SW 1271 (cell line): ENCODE measurements around the gene CADM2.
"Not testable (repeated sequence)": the region's sequence is repeated elsewhere in the genome, so short reads cannot be mapped to it uniquely, and the experiment has no call there.

Experiments
- DNase-seq, 2 experiments: peaks; one replicate each; lab custom pipeline; 2025; lab: John Stamatoyannopoulos, UW

CADM2 gene

DNA sequence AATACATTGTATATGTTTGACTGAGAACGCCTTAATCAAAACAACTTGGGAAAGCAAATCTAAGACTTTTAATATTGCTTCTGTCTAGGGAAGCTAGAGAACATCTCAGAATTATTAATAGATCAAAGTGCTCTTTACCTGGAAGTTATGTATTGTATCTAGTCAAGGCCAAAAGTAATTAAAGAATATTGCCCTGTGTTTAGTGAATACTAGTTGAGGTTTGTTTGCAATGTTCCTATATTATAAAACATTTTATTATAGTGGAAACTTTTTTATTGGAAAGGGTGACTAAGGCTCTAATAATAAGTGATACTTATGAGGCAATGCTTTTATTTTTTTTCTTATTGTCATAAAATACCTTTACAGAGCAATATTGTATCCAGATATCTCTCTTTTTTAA, 118.2 kb downstream of the CADM2 start:
- no peak for DNase-seq

DNA sequence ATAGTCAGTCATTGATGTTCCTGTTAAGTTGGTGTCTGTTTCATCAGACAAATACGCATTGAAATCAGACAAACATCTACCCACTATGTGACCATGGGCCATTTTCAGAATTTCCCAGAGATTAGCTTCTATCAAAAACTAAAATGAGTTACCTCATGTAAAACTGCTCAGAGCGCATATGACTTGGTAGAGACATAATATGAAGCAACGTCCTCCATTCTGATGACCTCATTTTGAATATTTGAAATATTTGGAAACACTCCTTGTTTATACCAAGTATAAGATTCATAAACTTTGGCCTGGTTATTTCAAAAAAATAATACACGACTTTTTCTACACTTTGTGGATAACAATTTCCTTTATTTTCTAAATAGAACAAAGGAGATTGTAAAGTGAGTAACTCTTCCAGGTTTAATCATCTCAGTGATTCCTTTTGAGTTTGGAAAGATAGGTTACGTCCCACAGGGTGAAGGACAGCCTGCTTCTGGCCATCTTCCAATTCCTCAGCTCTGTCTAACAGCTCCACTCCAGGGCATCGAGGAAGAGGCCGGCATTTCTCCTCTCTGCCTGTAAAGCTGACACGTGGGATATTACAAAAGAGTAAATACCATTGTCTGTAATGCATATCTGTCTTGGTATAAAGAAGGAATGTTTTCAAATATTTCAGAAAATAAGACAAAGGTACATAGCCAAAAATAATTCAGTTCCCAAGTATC, 122.6 kb downstream of the CADM2 start:
- DNase-seq, result no peak

DNA sequence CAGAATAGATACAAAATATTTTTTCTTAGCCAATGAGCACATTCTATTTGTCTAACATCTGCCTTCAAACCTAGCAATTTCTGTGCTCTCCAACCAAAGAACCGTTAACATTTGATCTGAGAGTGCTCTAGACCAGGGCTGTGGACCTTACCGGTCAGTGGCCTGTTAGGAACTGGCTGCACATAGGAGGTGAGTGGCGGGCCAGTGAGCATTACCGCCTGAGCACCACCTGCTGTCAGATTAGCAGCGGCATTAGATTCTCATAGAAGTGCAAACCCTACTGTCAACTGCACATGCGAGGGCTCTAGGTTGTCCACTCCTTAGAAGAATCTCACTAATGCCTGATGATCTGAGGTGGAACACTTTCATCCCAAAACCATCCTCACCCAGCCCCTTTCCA, 131.7 kb downstream of the CADM2 start:
- no peak for DNase-seq

DNA sequence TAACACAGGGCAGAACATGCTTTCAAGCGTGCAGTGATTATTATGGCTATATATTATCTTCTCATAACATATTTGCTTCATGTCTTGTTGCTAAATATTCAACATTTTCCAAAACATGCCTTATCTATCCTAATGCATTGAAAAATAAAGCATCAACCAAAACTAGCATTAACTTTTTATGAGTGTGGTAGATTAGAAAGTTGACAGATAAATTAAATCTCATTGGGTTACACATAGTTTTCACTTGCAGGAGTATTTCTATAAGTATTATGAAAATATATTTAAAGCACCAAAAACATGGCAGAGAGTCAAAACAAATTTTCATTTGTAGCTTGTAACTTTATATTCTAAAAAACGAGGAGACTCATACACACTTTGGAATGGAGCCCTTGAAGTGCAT, 141.5 kb downstream of the CADM2 start:
- DNase-seq, result no peak

DNA sequence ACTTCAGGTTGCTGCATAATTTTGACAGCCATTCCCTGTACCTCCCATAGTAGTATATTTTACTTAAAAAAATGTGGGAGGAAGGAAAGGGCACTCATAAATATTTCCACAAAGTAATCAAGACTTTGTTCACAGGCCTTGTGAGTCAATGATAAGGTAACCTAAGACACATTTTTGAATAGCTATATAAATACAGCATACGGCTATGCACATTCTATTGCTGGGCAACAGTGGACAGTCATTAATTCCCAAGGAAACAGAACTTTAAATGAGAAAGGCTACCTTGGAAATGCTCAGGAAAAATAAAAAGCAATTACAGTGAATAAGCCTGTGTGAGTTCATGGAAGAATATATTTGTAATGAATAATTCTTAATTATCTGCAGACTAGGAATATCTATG, 144.0 kb downstream of the CADM2 start:
- no peak for DNase-seq

DNA sequence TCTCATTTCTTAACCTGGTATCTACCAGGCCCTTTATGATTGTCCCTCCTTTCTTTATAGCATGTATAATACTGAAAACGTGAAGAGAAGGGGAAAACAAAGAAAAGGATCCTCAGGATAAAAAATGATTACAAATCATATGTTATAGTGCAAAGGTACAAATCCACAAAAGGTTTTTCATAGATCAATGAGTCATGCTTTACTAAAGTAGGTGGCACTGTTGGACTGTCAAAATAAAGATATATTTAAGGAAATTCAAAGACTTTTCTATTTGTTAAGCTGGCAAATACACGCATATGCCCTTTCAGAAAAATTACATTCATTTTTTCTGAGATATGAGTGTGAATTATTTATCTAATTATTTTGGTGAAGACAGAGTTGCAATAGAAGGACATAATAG, 151.6 kb downstream of the CADM2 start:
- DNase-seq, result no peak

DNA sequence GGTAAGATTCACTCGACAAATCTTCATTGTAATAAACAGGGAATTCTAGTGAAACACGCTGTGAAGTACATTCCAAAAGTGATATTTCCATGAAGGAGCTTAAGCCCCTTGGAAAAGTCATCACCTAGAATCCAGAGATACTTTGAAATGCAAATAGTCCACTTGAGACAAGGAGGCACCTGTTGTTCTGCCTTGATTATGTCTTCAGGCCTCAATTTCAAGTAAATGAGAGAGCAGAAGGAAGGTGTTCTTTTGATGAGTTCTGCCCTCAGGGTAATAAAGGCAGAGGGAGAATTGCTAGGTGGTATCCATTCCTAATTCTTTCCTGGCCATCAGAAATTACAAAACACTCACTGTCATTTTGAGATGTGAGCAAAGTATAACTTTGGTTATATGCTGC, 162.1 kb downstream of the CADM2 start:
- no peak for DNase-seq

DNA sequence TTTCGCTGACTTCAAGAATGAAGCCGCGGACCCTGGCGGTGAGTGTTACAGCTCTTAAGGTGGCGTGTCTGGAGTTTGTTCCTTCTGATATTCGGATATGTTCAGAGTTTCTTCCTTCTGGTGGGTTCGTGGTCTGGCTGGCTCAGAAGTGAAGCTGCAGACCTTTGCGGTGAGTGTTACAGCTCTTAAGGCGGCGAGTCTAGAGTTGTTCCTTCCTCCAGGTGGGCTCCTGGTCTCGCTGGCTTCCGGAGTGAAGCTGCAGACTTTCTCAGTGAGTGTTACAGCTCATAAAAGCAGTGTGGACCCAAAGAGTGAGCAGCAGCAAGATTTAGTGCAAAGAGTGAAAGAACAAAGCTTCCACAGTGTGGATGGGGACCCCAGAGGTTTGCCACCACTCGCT, 174.1 kb downstream of the CADM2 start:
- not testable (repeated sequence) for DNase-seq

DNA sequence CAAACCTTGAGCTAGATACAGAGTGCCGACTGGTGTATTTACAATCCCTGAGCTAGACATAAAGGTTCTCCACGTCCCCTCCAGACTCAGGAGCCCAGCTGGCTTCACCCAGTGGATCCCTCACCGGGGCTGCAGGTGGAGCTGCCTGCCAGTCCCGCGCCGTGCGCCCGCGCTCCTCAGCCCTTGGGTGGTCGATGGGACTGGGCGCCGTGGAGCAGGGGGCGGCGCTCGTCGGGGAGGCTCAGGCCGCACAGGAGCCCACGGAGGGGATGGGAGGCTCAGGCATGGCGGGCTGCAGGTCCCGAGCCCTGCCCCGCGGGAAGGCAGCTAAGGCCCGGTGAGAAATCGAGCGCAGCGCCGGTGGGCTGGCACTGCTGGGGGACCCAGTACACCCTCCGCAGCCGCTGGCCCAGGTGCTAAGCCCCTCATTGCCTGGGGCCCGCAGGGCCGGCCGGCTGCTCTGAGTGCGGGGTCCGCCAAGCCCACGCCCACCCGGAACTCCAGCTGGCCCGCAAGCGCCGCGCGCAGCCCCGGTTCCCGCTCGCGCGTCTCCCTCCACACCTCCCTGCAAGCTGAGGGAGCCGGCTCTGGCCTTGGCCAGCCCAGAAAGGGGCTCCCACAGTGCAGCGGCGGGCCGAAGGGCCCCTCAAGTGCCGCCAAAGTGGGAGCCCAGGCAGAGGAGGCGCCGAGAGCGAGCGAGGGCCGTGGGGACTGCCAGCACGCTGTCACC, 175.1 kb downstream of the CADM2 start:
- DNase-seq, result not testable (repeated sequence)

DNA sequence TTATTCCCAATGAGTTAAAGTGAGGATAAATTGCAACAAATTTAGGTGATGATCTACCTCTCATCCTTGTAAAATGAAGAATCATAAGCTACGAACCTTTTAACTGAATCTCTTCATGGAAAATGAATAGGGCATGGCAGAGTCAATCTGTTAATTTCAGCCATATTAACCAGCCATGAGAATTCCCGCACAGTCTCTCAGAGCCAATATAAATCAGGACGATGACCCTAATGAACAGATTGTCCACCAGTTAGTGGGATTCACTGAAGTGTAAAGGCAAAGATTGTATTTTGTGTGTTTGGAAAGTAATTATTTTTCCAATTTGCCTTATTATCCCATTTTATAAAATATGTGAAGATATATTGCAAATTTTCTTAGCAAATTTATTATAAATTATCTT, 183.8 kb downstream of the CADM2 start:
- no peak for DNase-seq

DNA sequence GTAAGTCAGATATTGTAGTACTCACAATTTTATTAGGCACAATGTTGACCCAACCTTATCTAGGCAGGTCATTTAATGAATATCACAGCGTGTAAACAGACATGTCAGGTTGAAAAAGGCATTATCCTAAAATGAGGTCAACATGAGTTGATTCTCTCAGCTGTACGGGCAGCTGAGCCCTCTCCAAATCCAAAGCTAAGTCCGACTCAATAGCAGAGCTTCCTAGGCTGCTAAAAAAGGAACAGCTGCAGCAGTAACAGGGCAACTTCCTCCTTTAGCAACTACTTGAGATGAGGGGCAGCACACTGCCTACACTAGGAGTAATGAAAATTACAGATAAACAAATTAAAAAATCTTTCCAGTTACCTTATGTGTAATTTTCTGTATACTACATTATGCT, 189.2 kb downstream of the CADM2 start:
- no peak for DNase-seq

DNA sequence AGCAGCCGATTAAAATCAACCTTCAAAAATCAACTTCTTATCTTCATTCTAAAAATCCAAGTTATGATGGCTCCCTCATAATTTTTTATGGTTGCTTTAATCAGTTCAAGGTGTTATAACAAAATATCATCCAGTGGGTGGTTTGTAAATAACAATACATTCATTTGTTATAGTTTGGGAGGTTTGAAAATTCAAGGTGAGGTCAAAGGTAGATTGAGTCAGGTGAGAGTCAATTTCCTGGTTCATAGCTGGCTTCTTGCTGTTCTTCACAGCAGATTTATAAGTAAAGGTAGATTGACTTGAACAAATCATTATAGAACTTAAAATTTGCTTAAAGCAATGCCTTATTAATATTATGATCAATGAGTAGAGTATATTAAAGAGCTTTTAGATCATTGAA, 192.8 kb downstream of the CADM2 start:
- DNase-seq, result no peak

DNA sequence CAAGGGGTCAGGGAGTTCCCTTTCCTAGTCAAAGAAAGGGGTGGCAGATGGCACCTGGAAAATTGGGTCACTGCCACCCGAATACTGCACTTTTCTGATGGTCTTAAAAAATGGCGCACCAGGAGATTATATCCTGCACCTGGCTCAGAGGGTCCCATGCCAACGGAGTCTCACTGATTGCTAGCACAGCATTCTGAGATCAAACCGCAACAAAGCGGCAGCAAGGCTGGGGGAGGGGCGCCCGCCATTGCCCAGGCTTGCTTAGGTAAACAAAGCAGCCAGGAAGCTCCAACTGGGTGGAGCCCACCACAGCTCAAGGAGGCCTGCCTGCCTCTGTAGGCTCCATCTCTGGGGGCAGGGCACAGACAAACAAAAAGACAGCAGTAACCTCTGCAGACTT, 194.5 kb downstream of the CADM2 start:
- DNase-seq, result not testable (repeated sequence)

DNA sequence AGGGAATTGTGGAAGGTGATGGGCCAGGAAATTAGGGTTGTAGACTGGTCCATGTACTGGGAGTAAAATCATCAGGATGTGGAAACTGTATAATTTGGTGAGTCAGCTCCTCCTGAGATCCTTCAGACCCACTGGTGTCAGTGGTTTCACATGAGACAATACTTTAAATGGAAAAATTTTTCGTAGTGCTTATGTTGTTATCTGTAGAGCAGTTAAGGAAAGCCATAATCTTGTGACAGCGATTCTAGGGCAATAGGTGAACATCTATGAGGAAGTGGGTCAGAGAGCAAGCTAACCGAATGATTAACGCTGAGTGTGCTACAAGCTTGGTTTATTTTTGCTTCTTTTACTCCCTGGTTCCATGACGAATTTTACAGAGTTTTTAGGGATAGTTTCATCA, 200.6 kb downstream of the CADM2 start:
- DNase-seq, result no peak

DNA sequence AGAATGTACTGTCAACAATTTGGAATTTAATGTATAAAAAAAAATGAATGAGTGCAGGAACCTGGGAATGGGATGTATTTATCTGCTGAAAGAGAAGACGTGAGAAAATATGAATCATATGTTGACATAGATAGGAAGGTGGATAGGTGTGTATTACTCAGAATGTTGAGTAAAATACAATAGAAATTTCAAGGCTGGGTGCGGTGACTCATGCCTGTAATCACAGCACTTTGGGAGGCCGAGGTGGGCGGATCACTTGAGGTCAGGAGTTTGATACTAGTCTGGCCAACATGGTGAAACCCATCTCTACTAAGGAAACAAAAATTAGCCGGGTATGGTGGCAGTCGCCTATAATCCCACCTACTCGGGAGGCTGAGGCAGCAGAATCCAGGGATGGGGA, 202.8 kb downstream of the CADM2 start:
- DNase-seq, result no peak

DNA sequence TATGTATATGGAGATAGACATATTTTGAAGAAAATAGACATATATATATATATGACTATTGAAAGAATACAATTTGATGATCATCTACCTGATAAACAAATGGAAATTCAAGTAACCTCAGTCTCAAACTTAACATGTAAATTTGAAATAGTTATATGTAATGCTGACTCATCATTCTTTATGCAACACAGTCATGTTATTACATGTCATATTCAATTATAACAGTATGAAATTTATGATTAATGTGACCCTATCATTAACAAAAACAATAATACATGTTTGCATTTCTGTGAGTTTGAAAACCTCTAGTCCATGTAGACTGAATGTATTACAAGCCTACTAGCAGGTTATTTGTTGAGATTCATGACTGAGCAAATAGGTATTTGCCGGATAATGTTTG, 204.1 kb downstream of the CADM2 start:
- no peak for DNase-seq

DNA sequence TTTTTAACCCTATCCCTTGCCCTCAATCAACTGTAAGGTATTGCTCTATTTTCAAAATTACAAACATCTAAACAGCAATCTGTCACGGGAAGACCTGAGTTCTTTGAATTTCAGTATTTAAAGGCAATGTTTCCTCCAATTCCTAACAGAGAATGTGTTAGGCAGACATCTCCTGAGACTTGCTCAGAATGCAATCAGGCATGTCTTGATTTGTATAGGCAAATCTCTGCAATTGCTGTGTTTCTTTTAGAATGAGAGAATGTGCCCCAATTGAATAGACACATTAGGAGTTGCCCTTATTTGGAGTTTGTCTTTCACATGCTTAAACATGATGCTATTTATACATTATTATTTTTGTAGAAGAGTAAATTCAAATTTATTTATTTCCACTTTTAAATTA, 205.6 kb downstream of the CADM2 start:
- DNase-seq, result no peak

DNA sequence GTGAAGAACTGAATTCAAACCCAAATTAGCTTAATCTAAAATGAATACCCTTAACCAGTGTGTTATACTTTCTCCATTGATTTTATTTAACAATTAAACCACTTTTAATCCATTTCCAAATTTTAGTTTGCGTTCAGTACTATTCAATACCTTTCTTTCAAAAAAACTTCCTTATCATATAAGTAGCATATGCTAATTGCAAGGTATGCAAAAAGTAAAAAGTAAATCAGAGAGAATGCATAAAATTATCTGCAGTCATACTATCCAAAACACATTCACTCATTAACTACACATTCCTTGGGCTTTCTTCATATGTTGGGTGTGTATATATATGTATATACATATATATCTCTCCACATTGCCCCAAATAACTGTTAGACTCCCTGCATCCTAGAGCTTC, 208.8 kb downstream of the CADM2 start:
- DNase-seq, result no peak

DNA sequence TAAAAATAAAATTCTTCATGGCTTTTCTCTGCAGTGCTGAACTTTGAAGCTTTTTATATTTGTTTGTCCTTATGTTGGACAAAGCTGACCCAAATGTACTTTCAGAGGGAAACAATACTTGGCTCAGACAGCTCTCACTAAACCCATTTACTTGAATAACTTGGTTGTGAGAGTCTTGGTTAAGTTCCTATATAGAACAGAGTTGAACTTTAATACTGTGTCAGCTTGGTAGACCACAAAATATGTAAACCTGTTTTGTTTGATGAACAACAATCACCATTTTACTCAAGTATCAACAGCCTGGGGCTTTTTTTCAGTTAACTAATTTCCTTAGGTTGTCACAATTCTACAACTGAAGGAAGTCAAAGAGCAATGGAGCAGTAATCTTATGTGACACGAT, 211.9 kb downstream of the CADM2 start:
- no peak for DNase-seq

DNA sequence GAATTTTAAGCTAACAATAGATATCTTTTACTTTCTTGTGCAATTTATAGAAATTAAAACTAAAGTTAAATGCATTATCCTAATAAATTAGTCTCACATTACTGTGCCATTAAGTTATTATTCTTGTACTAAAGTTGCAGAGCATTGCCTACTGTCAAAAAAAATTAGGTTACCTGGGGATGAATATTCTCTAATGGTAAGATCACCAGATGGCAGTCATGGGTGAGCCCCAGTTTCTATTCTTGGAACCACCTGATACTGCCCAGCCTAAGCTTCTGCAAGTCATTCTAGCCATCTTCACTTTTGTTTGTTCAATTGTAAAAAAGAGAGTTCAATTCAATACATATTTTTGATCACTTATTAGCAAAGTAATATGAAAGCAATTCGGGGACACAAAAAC, 213.2 kb downstream of the CADM2 start:
- no peak for DNase-seq

DNA sequence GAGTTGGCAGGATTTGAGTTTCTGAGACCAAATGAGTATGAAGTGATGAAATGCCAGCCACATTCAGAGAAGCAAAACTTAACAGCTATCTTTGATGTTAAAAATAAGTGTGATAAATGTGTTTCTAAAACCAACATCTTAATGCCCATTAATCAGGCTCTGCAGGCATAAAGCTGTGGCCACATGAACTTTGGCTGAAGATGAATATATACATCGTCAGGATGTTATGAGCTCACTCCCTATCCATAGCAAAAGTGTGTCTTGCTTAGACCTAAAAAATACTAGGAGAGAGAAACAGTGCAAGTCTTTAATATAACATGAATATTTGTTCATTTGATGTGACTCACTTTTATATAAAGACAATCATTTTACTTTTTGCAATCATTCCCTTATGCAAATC, 218.0 kb downstream of the CADM2 start:
- no peak for DNase-seq

DNA sequence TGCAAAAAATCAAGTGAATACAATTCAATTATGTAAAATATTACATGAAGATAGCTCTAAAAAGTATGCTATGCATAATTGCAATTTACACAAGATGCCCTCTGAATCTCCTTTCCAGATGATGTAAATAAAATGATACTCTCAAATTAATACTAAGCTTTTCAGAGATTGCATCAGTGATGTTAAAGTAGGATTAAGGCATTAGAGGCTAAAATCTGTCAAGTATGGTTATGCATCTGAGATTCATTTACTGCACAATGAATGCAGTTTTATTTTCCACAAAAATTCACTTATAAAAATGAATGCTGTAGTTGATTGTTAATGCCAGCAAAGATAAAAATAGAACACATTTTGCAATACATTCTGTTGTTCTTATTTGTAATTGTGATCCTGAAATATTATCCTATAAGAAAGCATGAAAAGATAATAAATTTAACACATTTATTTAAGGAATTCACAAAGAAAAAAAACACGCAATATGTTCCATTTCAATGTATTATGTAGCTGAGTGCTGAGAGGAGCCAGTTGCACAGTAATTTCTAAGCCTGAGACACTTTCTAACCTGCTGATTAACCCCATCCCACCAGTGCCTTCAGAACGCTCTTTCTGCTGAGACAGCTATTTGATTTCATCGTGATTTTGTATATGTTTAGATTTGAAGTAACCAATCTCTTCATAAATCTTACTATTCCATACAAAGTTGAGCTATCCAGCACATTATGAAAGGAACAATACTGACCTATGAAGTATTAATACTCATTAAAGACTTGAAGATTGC, 224.4 kb downstream of the CADM2 start:
- DNase-seq, result no peak

DNA sequence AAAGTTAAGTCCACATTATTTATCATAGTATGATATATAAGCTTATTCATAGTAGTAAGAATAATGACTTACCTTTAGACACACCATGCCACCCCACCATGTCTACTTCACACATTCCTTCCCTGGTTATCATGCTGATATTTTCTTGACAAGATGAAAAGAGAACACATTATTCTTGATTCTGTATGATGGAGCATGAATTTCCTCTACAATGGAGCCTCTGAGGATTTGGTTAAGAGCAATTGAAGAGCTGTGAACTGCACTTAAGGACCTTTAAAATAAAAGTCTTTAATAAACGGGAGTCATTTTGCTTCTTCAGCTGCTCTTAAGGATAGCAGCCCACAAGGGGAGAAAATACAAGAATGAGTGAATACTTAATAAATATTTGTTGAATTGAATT, 226.7 kb downstream of the CADM2 start:
- no peak for DNase-seq
